Amniotic stem cell (primary cell): ENCODE data around the gene ZBTB24.
"Not testable (repeated sequence)": the region's sequence is repeated elsewhere in the genome, so short reads cannot be mapped to it uniquely, and the experiment has no call there.

Source experiments
- DNase-seq: peaks from one replicate; lab custom pipeline; 2025; lab: John Stamatoyannopoulos, UW

Gene ZBTB24

DNA sequence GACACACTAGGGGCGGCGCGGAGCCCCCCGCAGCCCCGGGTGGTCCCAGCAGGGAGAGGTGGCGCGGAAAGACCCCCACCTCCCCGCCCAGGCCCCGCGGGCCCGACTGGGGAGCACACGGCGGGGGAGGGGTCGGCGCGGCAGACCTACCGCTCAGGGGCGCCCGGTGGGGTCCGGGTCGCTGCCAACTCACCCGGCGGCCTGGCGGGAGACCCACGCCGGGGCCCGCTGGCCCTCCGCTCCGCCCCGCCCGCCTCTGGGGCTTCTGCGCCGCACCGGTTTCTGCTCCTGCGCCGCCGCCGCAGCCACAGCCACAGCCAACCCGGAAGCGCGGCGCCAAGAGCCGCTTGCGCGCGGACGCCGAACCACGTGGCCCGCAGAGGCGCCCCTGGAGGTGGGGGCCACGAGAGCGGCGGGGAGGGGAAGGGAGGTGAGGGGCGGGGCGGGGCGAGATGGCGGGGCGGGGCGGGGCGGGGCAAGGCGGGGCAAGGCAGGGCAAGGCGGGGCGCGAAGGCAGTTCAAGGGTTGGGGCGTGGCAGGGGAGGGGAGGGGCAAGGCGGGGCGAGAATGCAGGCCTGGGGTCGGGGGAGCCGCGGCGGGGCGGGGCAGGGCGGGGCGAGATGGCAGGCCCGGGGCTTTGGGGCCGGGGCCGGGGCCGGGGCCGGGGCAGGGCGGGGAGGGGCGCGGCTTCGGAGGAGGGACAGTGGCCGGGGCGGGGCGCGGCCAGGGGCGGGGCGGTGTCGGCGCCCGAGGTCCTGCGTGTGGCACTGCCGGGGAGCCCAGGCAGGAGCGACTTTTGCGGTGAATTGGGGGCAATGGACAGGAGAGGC lies at the start of gene ZBTB24:
TSS of gene ZBTB24 (minus strand) at position 315 of the 830 bp plus-strand sequence. CDS start 1,193 bp downstream, outside the sequence.
- peak; percentile 65 for DNase-seq

DNA sequence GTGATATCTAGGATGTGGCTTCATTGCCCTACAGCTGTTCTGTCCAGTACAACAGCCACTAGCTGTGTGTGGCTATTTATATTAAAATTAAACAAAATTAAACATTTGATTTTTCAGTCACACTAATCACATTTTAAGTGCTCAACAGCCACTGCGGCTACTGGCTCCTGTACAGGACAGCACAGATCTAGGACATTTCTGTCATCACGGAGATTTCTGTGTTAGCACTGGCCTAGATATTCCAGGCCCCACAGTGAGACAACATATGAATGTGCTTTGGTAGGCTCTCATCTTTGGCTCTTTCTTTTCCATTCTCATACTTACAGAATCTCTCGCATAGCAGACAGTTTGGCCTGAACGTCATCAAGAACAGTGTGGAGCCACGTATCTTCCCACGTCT lies 48.4 kb upstream of the ZBTB24 start:
- DNase-seq = no peak

DNA sequence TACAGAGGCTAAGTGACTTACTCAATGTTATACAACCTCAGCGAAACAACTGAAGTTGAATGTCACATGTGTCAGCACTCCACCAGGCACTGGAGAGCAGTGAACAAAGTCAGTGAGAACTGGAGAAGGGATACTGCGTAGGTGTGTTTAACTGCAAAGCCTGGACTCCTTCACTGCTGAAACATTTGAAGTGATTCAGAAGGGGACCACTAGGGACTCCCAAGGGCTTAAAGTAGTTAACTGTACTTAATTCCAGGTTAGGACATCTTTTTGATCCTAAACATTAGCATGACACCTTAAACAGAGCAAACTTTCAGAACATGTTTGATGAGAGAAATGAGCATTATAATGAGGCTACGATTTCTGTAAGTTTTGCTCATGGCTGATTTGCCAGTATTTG lies 45.0 kb upstream of the ZBTB24 start:
- DNase-seq = no peak

DNA sequence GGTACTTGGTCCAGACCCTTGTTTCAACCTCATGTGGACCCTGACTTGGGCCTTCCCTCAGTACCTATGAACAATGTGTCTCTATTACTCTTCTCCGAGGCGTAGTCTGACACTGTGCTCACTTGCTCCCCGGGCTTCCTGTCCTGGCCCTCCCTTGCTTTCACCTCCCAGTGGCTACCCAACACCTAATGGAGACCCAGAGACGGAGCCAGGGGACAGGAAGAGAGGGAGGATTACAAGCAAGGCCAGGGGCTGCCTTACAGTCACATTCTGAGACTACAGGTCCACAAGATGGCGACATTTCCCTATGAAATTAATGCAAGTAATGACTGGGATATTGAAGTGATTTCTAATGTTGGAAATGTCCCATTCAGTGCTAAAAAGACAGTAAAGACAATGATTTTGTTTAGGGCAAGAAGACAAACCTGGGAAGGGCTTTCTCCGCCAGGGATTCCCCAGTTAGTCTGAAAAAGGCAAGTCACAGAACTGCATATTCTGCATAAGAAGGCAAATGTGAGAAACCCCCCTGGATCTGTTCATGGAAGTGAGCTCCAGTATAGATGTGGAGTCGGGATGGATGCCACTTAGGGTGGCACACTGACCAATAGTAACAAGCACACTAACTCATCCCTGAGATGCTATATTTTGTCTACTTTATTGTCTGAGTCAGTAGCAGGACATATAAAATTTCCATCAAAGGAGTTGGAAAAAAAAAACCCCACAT lies 44.0 kb upstream of the ZBTB24 start:
- peak; percentile 36 for DNase-seq

DNA sequence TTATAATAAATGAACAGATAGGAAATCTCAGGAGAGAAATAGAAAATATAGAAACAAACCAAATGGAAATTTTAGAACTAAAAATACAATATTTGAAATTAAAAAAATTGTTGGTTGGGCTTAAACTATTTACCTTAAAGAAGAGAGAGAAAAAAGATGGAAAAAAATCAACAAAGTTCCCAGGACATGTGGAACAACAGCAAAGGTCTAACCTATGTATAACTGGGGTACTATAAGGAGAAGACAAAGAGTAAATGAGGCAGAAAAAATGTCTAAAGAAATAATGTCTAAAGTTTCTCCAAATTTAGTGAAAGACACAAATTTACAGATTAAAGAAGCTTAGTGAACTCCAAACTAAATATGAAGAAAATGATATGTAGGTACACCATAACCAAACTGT lies 41.1 kb upstream of the ZBTB24 start:
- DNase-seq = no peak

DNA sequence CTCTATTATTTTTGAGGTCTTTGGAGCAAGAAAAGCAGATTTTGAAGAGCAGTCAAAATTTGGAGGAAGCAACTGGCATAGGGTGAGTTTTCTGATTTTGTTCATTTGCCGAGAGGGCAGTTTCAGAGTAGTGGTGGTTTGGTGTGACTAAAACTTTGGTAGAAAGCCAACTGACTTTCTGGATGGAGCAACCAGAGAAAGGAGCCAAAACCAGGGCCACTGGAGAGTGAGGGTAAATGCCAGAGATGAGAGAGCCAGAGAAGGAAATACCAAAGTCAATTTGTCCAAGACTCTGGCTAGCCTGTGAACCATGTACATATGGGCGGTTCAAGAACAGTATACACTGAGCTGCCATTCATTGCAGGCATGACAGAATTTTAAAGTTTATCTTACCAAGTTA lies 40.5 kb upstream of the ZBTB24 start:
- DNase-seq = no peak

DNA sequence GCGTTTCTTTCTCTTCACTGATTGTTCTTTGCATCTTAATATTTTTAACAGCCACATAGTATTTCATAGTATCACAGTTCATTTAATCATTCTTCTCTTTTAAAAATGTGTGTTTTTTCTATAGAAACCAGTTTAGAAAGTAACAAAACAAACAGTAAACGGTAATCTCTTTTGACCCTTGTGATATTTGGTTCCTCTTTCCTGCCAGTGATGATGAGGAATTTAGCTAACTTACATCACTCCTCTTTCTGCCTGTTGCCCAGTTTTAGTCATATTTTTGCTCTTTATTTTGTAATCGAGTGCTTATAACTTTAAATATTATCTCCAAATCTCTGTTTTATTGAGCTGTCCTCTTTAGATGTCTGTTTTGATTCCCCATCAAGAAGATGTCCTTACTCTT lies 38.1 kb upstream of the ZBTB24 start:
- DNase-seq = no peak

DNA sequence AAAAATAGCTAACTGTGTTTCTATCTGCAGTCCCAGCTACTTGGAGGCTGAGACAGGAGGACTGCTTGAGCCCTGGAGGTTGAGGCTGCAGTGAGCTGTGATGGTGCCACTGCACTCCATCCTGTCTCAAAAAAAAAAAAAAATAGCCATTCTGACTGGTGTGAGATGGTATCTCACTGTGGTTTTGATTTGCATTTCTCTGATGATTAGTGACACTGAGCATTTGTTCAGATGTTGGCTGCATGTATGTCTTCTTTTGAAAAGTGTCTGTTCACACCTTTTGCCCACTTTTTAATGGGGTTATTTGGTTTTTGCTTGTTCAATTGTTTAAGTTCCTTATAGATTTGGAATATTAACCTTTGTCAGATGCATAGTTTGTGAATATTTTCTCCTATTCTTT lies 36.6 kb upstream of the ZBTB24 start:
- DNase-seq = not testable (repeated sequence)

DNA sequence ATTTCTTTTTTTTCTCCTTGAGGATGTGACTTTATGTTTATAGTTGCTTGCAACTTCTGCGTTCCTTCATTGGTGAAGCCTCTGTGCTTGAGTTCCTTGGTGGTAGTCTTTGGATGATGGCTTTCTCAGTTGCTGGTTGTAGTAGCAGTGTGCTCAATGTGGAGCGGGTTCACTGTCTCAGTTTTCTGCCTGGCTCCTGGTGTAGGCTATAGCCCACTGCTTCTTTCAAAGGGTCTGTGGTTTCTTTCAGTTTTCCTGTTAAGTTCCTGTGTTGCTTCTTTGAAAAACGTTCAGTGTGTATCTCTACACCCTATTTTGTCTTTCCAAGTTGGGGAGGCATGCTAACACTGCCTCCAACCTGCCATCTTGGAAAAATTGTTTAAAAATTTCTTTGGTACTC lies 33.9 kb upstream of the ZBTB24 start:
- DNase-seq = no peak

DNA sequence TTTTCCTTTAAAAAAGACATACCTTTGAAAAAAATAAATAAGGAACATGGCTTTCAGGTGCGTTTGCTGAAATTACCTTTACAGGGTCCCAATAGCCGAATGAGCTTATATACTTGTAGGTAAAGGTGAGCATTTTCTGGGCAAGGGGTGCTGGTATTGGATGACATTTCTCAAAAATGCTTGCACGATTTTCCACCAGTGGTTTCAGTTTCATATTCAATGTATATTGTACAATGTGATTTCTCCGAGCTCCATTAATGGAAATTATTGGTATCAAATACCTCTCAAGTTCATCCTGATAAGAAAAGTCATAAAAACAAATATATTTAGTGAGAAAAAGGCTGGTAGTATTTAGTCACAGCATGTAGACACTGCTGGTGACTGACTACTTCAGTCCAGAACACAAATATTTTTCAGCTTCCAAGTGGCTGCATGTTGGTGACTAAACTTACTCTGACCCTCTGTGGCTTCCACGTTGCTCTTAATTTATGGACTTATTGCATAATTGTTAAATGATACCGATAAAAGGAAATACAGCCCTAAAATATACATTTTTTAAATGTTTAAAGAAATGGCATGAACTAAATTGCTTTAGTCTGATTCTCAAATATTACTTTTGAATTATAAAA lies 32.9 kb upstream of the ZBTB24 start:
- no peak for DNase-seq

DNA sequence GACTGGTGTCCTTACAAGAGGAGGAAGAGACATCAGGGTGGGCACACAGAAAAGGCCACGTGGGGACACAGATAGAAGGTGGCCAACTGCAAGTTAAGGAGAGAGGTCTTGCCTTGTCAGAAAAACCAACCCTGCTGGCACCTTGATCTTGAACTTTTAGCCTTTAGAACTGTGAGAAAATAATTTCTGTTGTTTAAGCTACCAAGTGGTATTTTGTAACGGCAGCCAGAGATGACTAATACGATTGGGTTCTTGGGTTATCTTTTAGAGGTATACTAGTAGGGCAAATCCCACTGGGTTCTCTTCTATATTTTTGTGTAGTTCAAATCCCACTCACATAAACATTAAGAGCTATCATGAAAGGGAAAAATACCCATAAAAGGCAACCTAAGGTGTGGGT lies 31.9 kb upstream of the ZBTB24 start:
- no peak for DNase-seq

DNA sequence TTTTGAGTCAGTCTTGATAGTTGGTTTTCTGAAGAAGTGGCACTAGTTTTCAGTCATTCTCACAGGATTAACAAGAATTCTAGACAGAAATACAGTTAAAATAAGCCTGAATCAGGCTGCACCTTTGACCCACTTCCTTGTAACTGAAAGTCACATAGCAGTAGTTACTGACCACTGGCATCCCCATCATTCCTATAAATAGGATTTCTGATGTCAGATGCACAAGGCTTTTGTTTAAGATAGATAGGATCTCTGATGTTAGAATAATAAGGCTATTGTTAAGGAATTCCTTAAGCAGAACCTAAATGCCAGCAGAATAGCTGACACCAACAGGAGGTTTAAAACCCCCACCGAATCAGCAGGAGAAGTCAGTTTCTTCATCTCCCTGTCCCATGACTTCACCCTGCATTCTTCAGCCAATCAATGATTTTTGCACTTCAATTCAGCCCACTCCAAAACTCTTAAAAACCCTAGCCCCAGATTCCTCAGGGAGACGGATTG lies 30.6 kb upstream of the ZBTB24 start:
- DNase-seq = no peak

DNA sequence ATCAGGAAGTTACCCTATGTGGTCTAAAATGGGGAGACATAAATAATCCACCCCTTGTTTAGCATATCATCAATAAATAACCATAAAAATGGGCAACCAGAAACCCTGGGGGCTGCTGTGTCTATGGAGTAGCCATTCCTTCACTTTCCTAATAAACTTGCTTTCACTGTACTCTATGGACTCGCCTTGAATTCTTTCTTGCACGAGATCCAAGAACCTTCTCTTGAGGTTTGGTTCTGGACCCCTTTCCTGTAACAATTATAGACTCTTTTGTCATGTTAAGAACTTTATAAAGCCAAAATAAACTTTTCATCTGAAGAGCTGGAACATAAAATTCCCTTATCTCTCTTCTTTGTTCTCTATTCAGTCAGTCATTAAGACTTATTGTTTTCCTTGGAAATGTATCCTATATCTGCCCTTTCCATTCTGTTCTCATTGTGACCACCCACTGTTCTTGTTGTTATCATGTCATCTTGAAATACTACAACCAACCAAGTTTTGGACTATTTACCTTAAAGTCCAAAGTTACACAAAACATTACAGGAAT lies 29.3 kb upstream of the ZBTB24 start:
- no peak for DNase-seq

DNA sequence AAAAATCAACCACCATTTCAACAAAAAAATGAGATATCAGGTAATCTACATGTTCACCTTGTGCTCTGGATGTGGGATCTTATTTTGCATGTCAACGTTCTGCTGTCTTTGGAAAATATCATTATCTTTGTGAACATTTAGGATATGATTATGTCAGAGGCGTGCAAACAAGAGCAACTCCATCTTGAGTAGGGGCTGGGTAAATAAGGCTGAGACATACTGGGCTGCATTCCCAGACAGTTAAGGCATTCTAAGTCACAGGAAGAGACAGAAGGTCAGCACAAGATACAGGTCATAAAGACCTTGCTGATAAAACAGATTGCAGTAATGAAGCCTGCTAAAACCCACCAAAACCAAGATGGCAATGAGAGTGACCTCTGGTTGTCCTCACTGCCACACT lies 28.8 kb upstream of the ZBTB24 start:
- DNase-seq = no peak

DNA sequence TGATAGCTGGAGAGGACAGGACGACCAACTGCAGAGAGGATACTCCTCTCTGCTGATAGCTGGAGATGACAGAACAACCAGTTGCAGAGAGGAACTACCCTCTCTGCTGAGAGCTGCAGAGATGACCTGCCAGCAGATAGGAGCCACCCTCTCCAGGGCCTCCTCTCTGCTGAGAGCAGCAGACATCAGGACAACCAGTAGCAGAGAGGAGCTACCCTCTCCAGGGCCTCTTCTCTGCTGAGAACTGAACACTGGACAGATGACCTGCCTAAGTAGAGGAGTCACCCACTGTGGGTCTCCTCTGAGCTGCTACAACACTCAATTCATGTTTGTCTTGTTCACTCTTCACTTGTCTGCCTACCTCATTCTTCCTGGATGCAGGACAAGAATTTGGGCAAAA lies 27.3 kb upstream of the ZBTB24 start:
- no peak for DNase-seq

DNA sequence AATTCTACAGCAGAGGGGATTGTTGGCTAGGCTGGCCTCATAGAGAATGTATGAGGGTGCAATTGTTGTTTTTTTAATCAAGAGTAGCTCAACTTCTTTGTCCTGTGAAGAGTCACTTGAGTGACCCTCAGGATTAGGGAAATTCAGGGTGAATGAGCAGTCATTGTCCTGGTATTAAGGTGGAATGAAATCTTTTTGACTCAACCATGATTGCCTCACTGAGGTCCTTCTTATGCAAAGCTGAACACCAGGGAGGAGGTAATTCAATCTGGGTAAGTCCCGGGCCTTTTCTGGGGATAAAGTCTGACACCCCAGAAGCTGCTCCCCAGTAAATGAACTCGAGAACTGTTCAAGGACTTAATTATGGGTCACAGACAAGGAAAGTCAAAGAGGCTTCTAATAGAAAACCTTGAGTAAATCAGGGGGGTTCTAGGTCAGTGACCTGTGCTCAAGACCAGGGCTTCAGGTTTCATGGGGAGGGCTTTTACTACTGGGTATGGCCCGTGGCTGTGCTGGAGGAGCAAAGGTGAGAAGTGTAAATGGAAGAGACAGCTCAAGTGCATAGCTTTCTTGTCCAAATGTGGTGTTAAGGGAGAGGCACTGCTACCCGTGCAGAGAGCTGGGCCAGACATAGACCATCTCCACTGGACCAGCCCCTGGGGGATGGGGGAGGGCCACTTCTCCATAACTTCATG lies 25.3 kb upstream of the ZBTB24 start:
- no peak for DNase-seq

DNA sequence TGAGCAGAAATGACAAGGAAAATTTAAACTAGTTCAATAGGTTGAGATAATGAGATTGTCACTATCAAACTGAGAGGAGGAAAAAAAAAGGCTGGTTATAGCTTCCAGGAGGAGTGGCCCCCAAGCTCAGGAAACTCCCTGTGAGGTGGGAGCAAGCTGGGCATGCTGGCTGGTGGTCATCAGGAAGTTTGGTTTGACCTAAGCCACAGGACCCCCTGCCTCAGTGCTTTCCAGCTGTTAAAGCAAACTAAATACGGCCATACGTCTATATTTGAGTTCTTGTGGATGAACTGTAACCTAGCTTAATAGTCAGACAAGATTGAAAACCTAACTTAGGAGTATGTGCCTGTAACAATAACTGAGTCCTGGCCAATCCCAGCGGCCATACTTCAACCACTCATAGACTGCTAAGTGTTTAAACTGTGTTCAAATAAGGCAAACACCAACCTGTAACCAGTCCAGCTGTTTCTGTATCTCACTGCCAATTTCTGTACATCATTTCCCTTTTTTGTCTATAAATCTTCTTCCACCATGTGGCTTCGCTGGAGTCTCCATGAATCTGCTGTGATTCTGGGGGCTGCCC lies 24.6 kb upstream of the ZBTB24 start:
- DNase-seq = no peak

DNA sequence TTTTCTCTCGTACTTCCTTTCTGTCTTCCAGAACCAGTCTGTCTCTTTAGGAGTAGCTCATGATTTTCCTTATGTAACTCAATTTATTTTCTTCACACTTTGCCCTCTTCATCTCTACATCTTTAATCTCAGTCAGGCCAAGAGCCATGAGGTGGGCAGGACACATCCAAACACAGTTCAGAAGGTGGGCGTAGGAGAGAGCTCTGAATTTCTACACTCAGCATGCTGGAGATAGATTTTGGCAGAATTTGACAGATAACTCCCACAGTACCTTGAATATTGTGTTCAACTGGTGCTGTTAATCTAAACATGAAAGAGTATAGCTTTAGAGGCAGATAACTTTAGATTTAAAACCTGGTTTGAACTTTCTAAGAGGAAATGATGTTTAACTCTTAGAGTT lies 23.8 kb upstream of the ZBTB24 start:
- no peak for DNase-seq

DNA sequence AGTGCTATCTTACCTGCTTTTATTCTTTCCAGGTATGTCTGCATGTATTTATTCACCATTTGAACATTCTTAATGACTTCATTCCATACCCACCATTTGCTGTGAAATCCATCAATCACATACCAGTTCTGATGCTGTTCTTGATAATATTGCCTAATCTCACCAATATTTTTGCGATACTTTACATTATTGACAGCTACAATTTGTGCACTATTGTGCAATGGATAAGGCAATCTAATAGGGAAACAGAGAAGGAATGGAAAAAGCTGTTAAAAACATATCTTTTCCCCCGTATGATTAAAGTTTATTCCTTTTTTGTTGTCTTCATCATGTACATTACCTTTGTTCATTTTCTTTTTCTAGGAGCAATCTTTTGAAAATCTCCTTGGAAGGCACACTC lies 23.3 kb upstream of the ZBTB24 start:
- no peak for DNase-seq

DNA sequence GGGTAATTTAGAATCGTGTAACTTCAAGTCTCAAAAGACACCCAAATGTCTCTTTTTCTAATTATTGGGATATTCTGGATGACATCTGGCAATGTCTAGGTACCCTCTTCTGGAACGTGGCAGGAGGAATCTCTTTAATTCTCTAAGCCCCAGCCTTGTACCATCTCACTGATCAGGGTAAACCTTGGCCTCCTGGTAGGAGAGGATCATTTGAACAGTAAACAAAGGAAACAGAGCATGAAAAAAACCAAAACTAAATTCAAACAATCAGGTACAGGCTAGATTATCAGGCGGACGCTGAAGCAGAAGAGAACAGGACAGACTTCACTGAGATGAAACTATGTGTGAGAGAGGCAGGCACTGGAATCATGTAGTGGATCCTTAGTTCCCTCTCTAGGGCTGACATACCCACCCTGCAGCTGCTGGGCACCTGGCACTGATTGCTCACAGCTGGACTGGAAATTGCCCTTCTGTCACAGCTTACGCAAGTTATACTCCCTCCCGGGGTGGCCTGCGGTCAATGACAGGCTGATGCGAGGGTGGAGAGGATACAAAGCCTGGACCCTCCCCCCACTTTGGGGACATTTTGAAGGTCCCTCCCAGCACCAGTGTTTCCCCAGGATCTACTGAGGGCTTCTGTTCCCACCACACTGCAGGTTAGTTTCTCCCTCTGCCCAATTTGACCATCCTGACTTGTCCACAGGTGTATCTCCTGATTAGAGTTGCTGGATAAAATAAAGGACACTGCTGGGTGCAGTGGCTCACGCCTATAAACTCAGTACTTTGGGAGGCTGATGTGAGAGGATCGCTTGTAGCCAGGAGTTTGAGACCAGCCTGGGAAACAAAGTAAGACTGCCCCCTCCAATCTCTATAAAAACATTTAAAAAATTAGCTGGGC lies 20.6 kb upstream of the ZBTB24 start:
- no peak for DNase-seq

DNA sequence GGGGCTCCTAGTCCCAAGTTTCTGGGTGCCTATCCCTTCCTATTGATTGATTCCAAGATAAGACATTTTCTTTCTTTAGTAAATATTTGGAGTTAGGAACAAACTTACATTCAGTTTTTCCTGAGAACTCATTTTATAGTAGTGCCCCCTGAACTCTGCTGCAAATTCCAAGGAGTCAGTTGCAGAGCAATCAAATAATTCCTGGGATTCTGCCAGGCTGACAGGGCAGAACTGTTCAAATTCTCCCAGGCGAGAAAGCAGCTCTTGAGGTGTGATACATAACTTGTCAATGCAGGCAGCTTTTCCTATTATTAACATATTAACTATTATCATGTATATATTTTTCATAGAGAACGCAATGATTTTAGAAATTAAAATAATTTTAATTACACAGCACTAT lies 15.9 kb upstream of the ZBTB24 start:
- no peak for DNase-seq
